Type B pancreatic cell (in vitro differentiated cells): Measurements from ENCODE around the gene CDK8. TPM values are rescaled to one million over a fixed set of nuclear protein-coding genes. Genes with fewer than 3 reads are reported as not detected.

Experiments
- DNase-seq: peaks from one replicate; pipeline ENCODE4 v3.0.0; 2021; ENCODE audit warnings: mixed read lengths; ENCODE audit not compliant: unreplicated experiment; ENCODE audit errors: extremely low spot score
- H3K27ac Mint-ChIP-seq: 2 replicates; pipeline ENCODE4 v1.8.0; 2021; ENCODE audit warnings: mild to moderate bottlenecking, mixed read lengths
- H3K27me3 Mint-ChIP-seq: 2 replicates; pipeline ENCODE4 v1.8.0; 2021; ENCODE audit warnings: mixed read lengths
- H3K36me3 Mint-ChIP-seq: 2 replicates; pipeline ENCODE4 v1.8.0; 2021; ENCODE audit warnings: mixed read lengths
- H3K4me1 Mint-ChIP-seq: one replicate; pipeline ENCODE4 v1.8.0; 2021; ENCODE audit warnings: mixed read lengths; ENCODE audit not compliant: unreplicated experiment
- H3K4me3 Mint-ChIP-seq: 2 replicates; pipeline ENCODE4 v1.8.0; 2021; ENCODE audit warnings: mild to moderate bottlenecking, mixed read lengths
- H3K9me3 Mint-ChIP-seq: 2 replicates; pipeline ENCODE4 v1.8.0; 2021; ENCODE audit warnings: mixed read lengths
- CTCF ChIP-seq: fragments of 200-600 bp; sonication (generic); conservative IDR thresholded peaks from 2 replicates; pipeline ENCODE4 v1.5.0; 2021; ENCODE audit warnings: antibody characterized with exemption, mild to moderate bottlenecking
- total RNA-seq: library from RNA; stranded (reverse); gene quantifications from 2 replicates; pipeline ENCODE4 v1.2.1, GENCODE V29; 2021; ENCODE audit warnings: low replicate concordance

CDK8 gene
- total RNA-seq, 1 donor from 2014 or later = 26.3 TPM

- TF ChIP-seq CTCF = no peak
- Mint-ChIP-seq H3K4me1 (no peaks in the 10 kb centered on the region), H3K27ac (no peak overlapping the region), H3K9me3 (no peaks in the 10 kb centered on the region), H3K36me3 (no peaks in the 10 kb centered on the region), H3K27me3 (no peaks in the 10 kb centered on the region), H3K4me3 (no peak overlapping the region)
- no peak for DNase-seq
Observed at GRCh38 chr13:26376430-26376829, 122.5 kb downstream of the CDK8 start.

GRCh38 chr13:26377038-26377437, 123.1 kb downstream of the CDK8 start:
- DNase-seq = no peak
- peak; percentile 66 for TF ChIP-seq CTCF
- H3K4me3 Mint-ChIP-seq = no peak overlapping the region
- no peaks in the 10 kb centered on the region for H3K27me3 Mint-ChIP-seq
- H3K4me1 Mint-ChIP-seq = no peaks in the 10 kb centered on the region
- H3K9me3 Mint-ChIP-seq = no peaks in the 10 kb centered on the region
- no peak overlapping the region for H3K27ac Mint-ChIP-seq
- no peaks in the 10 kb centered on the region for H3K36me3 Mint-ChIP-seq

GRCh38 chr13:26378116-26378515, 124.2 kb downstream of the CDK8 start:
- no peak for DNase-seq
- no peak for TF ChIP-seq CTCF
- no peaks in the 10 kb centered on the region for H3K36me3 Mint-ChIP-seq
- no peaks in the 10 kb centered on the region for H3K27me3 Mint-ChIP-seq
- H3K4me1 Mint-ChIP-seq = no peaks in the 10 kb centered on the region
- H3K9me3 Mint-ChIP-seq = no peaks in the 10 kb centered on the region
- H3K27ac Mint-ChIP-seq = no peak overlapping the region
- no peak overlapping the region for H3K4me3 Mint-ChIP-seq

GRCh38 chr13:26379831-26380230, 125.9 kb downstream of the CDK8 start:
- no peak for TF ChIP-seq CTCF
- Mint-ChIP-seq H3K4me1 (no peaks in the 10 kb centered on the region), H3K27me3 (no peaks in the 10 kb centered on the region), H3K9me3 (no peaks in the 10 kb centered on the region), H3K4me3 (no peak overlapping the region), H3K36me3 (no peaks in the 10 kb centered on the region), H3K27ac (no peak overlapping the region)
- DNase-seq = no peak

- no peak for DNase-seq
- Mint-ChIP-seq H3K36me3 (peaks cover 1% of the 10 kb centered on the region), H3K4me1 (no peaks in the 10 kb centered on the region), H3K9me3 (no peaks in the 10 kb centered on the region), H3K27me3 (no peaks in the 10 kb centered on the region), H3K27ac (no peak overlapping the region), H3K4me3 (no peak overlapping the region)
- no peak for TF ChIP-seq CTCF
Observed at GRCh38 chr13:26380930-26381329, 127.0 kb downstream of the CDK8 start.

- no peak overlapping the region for H3K27ac Mint-ChIP-seq
- DNase-seq = no peak
- H3K36me3 Mint-ChIP-seq = peaks cover 7% of the 10 kb centered on the region
- no peaks in the 10 kb centered on the region for H3K4me1 Mint-ChIP-seq
- no peak overlapping the region for H3K4me3 Mint-ChIP-seq
- H3K9me3 Mint-ChIP-seq = no peaks in the 10 kb centered on the region
- TF ChIP-seq CTCF = no peak
- H3K27me3 Mint-ChIP-seq = no peaks in the 10 kb centered on the region
Observed at GRCh38 chr13:26382366-26382765, 128.4 kb downstream of the CDK8 start.
